A549 (cell line): Measurements from ENCODE around the gene PERM1.

ENCODE experiments used
- BCL3 ChIP-seq: fragments of >200 bp; sonication (Bioruptor Twin); formaldehyde crosslinking; IDR thresholded peaks from 3 replicates; pipeline ENCODE4 v1.6.1; 2016
- CEBPB ChIP-seq, 2 experiments: fragments of >200 bp in 1 of 2; sonication (Bioruptor Twin) in 1 of 2; formaldehyde crosslinking in 1 of 2; IDR thresholded peaks; 2 replicates each; pipeline ENCODE4 v1.6.1; 2012 to 2016
- CHD2 ChIP-seq: fragments of 150-350 bp; IDR thresholded peaks from 2 replicates; pipeline ENCODE4 v1.6.1; 2014; ENCODE audit warnings: low read length; ENCODE audit not compliant: partially characterized antibody
- CTCF ChIP-seq: fragments of >200 bp; sonication (Bioruptor Twin); formaldehyde crosslinking; IDR thresholded peaks from 3 replicates; pipeline ENCODE4 v1.5.1; 2016
- EP300 ChIP-seq, 2 experiments: fragments of >200 bp; sonication (Bioruptor Twin); formaldehyde crosslinking; IDR thresholded peaks; 2 replicates in 1 of 2; 3 replicates in 1 of 2; pipeline ENCODE4 v1.6.1; 2016 to 2017
- FOSB ChIP-seq: fragments of 250-450 bp; sonication (Bioruptor Pico); IDR thresholded peaks from 2 replicates; pipeline ENCODE4 v1.5.0; 2020; ENCODE audit warnings: mild to moderate bottlenecking, moderate library complexity
- HDAC2 ChIP-seq: fragments of 200-600 bp; sonication (generic); IDR thresholded peaks from 2 replicates; pipeline ENCODE4 v1.6.1; 2016
- MAZ ChIP-seq: fragments of 150-350 bp; IDR thresholded peaks from 2 replicates; pipeline ENCODE4 v1.6.1; 2014; ENCODE audit warnings: antibody characterized with exemption, low read depth, low read length, borderline replicate concordance
- NFE2L2 ChIP-seq: fragments of 150-350 bp; conservative IDR thresholded peaks from 2 replicates; pipeline ENCODE4 v1.6.1; 2014; ENCODE audit warnings: low read length
- PBX3 ChIP-seq: IDR thresholded peaks from 2 replicates; pipeline ENCODE4 v1.6.1; 2012
- POLR2A ChIP-seq: IDR thresholded peaks from 2 replicates; pipeline ENCODE4 v1.6.1; 2012; ENCODE audit warnings: mild to moderate bottlenecking, low read length
- POLR2AphosphoS2 ChIP-seq: conservative IDR thresholded peaks from 2 replicates; pipeline ENCODE4 v1.6.1; 2012; ENCODE audit warnings: low read length, improper control_type of control experiment, inconsistent platforms
- RCOR1 ChIP-seq: fragments of 150-350 bp; IDR thresholded peaks from 2 replicates; pipeline ENCODE4 v1.6.1; 2014; ENCODE audit warnings: antibody characterized with exemption, low read length, low read depth
- ZSCAN20 ChIP-seq: fragments of 250-450 bp; sonication (Bioruptor Pico); IDR thresholded peaks from 2 replicates; pipeline ENCODE4 v1.8.0; 2022; ENCODE audit warnings: mild to moderate bottlenecking, moderate library complexity

- no peak for TF ChIP-seq HDAC2
- TF ChIP-seq ZSCAN20 (CRISPR knock-in tag): no peak
- no peak for TF ChIP-seq FOSB (CRISPR knock-in tag)
- TF ChIP-seq POLR2AphosphoS2: no peak
- no peak for TF ChIP-seq POLR2A
- TF ChIP-seq CHD2: no peak
- TF ChIP-seq CTCF: no peak
- no peak for TF ChIP-seq NFE2L2
- no peak for TF ChIP-seq BCL3
- TF ChIP-seq EP300 (IDR thresholded peaks at IDR 0.05): no peak
- TF ChIP-seq PBX3: no peak
- no peak for TF ChIP-seq CEBPB (IDR thresholded peaks at IDR 0.05)
- no peak for TF ChIP-seq MAZ
- TF ChIP-seq RCOR1: no peak
These were observed 45.9 kb upstream of the PERM1 start for GRCh38 chr1:1027791-1028190.
